ENCODE data around the gene NLRP7.
"Not testable (repeated sequence)": the region's sequence is repeated elsewhere in the genome, so short reads cannot be mapped to it uniquely, and the experiment has no call there.

The NLRP7 gene

DNA sequence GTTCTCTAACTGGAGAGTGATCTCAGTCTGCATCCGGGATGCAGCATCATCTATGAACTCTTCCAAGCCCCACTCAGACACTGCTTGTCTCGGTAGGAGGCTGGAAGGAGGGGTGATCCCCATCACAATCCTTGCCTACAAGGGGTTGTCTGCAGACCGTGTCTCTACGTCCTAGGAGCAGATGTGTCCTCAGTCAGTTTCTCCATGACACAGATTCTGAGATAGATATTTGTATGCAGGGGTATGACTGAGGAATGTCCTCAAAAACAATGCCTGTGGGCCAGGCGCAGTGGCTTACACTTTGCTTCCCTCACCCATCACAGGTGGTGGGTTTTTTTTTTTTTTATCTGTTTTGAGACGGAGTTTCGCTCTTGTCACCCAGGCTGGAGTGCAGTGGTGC, 40.5 kb downstream of the NLRP7 start:
- no peak for TF ChIP-seq ZFX (IDR thresholded peaks at IDR 0.05; ENCODE audit: borderline replicate concordance)
- no peak for TF ChIP-seq CTCF (IDR thresholded peaks at IDR 0.05)

GRCh38 chr19:54905803-54906511, 41.4 kb downstream of the NLRP7 start, which contains the start of gene NCR1:
NCR1 (plus strand) TSS chr19:54906148; CDS start chr19:54906188, 40 bp downstream.
- TF ChIP-seq CTCF (IDR thresholded peaks at IDR 0.05) (no peak), ZFX (IDR thresholded peaks at IDR 0.05; ENCODE audit: borderline replicate concordance) (no peak)
- no peak within 1 kb of the TSS for H3K27ac ChIP-seq

More for the DNA sequence above, 40.5 kb downstream of the NLRP7 start:
- H3K27ac ChIP-seq: no peak overlapping the region

- H3K27ac ChIP-seq: no peak overlapping the region
- TF ChIP-seq ZFX (IDR thresholded peaks at IDR 0.05; ENCODE audit: borderline replicate concordance) (no peak), CTCF (IDR thresholded peaks at IDR 0.05) (no peak)
Observed at GRCh38 chr19:54905421-54905802, 41.9 kb downstream of the NLRP7 start.

- H3K27ac ChIP-seq: not testable (repeated sequence)
Observed at GRCh38 chr19:54904261-54904660, 43.1 kb downstream of the NLRP7 start.

- H3K27ac ChIP-seq: no peak overlapping the region
- TF ChIP-seq CTCF (IDR thresholded peaks at IDR 0.05) (no peak), ZFX (IDR thresholded peaks at IDR 0.05; ENCODE audit: borderline replicate concordance) (no peak)
Observed at GRCh38 chr19:54903303-54903702, 44.0 kb downstream of the NLRP7 start.

DNA sequence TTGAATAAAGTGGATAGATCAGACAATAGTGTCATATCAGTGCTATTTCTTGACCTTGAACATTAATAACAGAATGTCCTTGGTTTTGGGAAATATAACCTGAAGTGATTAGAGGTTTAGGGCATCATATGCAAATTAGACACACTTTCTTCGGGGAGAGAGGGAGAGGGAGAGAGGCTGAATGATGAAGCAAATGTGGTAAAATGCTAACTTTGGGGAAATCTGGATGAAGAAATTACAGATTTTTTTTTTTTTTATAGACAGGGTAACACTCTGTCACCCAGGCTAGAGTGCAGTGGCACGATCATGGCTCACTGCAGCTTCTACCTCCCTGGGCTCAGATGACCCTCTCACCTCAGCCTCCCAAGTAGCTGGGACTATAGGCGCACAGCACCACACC, 45.3 kb downstream of the NLRP7 start:
- TF ChIP-seq CTCF (IDR thresholded peaks at IDR 0.05) (no peak), ZFX (IDR thresholded peaks at IDR 0.05; ENCODE audit: borderline replicate concordance) (no peak)

DNA sequence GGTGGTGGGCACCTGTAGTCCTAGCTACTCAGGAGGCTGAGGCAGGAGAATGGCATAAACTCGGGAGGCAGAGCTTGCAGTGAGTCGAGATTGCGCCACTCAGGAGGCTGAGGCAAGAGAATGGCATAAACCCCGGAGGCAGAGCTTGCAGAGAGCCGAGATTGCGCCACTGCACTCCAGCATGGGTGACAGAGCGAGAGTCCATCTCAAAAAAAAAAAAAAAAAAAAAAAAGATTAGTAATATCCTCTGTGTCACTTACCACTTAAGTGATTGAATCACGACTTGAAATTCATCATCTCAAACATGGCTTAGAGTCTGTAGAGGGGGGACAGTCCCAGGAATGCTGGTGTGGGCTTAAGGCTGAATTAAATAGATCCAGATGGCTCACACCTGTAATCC, 46.2 kb downstream of the NLRP7 start:
- H3K27ac ChIP-seq: not testable (repeated sequence)

More for the DNA sequence above, 45.3 kb downstream of the NLRP7 start:
- H3K27ac ChIP-seq: no peak overlapping the region

DNA sequence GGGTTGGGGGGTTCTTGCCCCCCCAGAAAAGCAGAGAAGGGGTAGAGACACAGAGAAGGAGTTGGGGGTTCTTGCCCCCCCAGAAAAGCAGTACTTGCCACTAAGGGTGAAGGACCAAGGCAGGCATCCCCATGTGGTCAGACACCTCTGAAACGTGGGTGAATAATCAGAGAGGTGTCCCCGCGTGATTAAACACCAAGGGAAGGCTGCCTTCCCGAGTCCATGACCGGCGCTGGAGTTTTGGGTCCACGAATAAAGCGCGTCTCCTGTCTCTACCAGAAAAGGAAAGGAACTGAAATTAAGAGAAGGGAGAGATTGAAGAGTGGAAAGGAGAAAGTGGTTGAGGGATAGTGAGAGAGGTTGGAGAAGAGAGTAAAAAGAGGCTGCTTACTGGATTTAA, 47.7 kb downstream of the NLRP7 start:
- not testable (repeated sequence) for H3K27ac ChIP-seq

GRCh38 chr19:54898685-54899084, 48.6 kb downstream of the NLRP7 start:
- H3K27ac ChIP-seq: not testable (repeated sequence)

All from 22Rv1 (cell line).